ENCODE measurements around the gene PRPS1.

PRPS1 gene

DNA sequence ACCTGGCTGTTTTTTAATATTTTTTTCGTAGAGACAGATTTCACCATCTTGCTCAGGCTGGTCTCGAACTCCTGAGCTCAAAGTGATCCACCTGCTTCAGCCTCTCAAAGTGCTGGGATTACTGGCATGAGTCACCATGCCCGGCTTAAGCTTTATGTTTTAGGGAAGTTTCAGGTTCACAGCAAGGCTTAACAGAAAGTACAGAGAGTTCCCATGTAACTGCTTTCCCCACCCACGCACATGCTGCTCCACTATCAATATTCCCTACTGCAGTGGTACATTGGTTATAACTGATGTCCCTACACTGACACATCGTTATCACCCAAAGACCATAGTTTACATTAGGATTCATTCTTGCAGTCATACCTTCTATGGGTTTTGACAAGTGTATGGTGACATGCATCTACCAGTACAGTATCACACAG is 62.7 kb downstream of the PRPS1 start:
- TF ChIP-seq, protein P1, sequence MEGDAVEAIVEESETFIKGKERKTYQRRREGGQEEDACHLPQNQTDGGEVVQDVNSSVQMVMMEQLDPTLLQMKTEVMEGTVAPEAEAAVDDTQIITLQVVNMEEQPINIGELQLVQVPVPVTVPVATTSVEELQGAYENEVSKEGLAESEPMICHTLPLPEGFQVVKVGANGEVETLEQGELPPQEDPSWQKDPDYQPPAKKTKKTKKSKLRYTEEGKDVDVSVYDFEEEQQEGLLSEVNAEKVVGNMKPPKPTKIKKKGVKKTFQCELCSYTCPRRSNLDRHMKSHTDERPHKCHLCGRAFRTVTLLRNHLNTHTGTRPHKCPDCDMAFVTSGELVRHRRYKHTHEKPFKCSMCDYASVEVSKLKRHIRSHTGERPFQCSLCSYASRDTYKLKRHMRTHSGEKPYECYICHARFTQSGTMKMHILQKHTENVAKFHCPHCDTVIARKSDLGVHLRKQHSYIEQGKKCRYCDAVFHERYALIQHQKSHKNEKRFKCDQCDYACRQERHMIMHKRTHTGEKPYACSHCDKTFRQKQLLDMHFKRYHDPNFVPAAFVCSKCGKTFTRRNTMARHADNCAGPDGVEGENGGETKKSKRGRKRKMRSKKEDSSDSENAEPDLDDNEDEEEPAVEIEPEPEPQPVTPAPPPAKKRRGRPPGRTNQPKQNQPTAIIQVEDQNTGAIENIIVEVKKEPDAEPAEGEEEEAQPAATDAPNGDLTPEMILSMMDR (IDR thresholded peaks at IDR 0.05; ENCODE audit: insufficient read depth, low read length) = no peak
- TF ChIP-seq, protein P2, sequence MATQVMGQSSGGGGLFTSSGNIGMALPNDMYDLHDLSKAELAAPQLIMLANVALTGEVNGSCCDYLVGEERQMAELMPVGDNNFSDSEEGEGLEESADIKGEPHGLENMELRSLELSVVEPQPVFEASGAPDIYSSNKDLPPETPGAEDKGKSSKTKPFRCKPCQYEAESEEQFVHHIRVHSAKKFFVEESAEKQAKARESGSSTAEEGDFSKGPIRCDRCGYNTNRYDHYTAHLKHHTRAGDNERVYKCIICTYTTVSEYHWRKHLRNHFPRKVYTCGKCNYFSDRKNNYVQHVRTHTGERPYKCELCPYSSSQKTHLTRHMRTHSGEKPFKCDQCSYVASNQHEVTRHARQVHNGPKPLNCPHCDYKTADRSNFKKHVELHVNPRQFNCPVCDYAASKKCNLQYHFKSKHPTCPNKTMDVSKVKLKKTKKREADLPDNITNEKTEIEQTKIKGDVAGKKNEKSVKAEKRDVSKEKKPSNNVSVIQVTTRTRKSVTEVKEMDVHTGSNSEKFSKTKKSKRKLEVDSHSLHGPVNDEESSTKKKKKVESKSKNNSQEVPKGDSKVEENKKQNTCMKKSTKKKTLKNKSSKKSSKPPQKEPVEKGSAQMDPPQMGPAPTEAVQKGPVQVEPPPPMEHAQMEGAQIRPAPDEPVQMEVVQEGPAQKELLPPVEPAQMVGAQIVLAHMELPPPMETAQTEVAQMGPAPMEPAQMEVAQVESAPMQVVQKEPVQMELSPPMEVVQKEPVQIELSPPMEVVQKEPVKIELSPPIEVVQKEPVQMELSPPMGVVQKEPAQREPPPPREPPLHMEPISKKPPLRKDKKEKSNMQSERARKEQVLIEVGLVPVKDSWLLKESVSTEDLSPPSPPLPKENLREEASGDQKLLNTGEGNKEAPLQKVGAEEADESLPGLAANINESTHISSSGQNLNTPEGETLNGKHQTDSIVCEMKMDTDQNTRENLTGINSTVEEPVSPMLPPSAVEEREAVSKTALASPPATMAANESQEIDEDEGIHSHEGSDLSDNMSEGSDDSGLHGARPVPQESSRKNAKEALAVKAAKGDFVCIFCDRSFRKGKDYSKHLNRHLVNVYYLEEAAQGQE (IDR thresholded peaks at IDR 0.05; ENCODE audit: insufficient replicate concordance, low read depth) = no peak
- no peak for TF ChIP-seq POLR2AphosphoS5 (IDR thresholded peaks at IDR 0.05; ENCODE audit: low read depth)
- TF ChIP-seq GABPA (IDR thresholded peaks at IDR 0.05; ENCODE audit: low read depth) = no peak
- TF ChIP-seq SPI1 (IDR thresholded peaks at IDR 0.05; ENCODE audit: borderline replicate concordance, low read depth) = no peak
- H3K4me3 ChIP-seq (replicated peaks; ENCODE audit: insufficient read depth, low read length) = no peak overlapping the region
- no peak for DNase-seq (ENCODE audit: low read depth in 1 of 2, low spot score in 1 of 2)
- H3K27me3 ChIP-seq (ENCODE audit: insufficient read depth, poor library complexity, severe bottlenecking) = no peaks in the 10 kb centered on the region
- H3K27ac ChIP-seq (replicated peaks) = no peak overlapping the region

DNA sequence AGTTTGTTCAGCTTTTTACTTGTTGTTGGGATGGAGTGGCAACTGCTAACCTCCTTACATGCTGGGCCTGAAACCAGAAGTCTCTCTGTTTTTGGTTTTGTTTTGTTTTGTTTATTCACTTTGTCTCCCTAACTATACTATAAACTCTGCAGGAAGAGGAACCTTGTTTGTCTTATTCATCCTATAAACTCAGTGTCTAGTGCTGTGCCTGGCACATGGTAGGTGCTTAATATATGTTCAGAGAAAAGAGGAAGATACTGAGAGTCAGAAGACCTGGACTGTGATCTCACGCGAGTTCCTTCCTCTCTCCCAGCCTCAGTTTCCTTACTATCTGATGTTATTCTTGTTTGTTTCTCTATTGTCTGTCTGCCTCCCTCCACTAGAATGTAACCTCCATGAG is 71.3 kb downstream of the PRPS1 start:
- TF ChIP-seq, protein P2 (IDR thresholded peaks at IDR 0.05; ENCODE audit: insufficient replicate concordance, low read depth) = no peak
- TF ChIP-seq SPI1 (IDR thresholded peaks at IDR 0.05; ENCODE audit: borderline replicate concordance, low read depth) (no peak), GABPA (IDR thresholded peaks at IDR 0.05; ENCODE audit: low read depth) (no peak), POLR2AphosphoS5 (IDR thresholded peaks at IDR 0.05; ENCODE audit: low read depth) (no peak)
- TF ChIP-seq, protein P1 (IDR thresholded peaks at IDR 0.05; ENCODE audit: insufficient read depth, low read length) = no peak
- no peak for DNase-seq (ENCODE audit: low read depth in 1 of 2, low spot score in 1 of 2)
- Histone ChIP-seq H3K27ac (replicated peaks) (peak overlapping the region; percentile 46), H3K4me3 (replicated peaks; ENCODE audit: insufficient read depth, low read length) (no peak overlapping the region), H3K27me3 (ENCODE audit: insufficient read depth, poor library complexity, severe bottlenecking) (no peaks in the 10 kb centered on the region)

DNA sequence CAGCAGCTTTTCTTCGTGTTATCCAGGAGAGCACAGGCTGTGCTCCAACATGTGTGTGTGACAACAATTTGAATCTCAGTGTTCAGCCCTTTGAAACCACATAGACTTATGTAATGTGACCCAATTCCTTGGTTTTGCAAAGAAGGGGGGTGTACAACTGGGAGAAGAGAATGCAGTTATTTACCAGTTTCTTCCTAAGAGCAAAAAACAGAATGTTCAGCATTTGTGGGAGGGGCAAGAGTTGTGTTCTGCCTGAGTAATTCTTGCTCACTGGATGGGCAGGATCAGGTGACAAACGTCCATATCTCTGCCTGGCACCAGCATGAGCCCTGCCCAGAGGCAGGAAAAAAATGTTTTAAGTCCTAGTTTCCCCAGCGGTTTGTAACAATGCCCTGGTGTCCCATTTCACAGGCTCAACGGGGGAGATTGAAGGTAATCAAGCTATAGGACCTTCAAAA is 72.0 kb downstream of the PRPS1 start:
- TF ChIP-seq, protein P2 (IDR thresholded peaks at IDR 0.05; ENCODE audit: insufficient replicate concordance, low read depth) = no peak
- TF ChIP-seq POLR2AphosphoS5 (IDR thresholded peaks at IDR 0.05; ENCODE audit: low read depth) (no peak), SPI1 (IDR thresholded peaks at IDR 0.05; ENCODE audit: borderline replicate concordance, low read depth) (no peak), GABPA (IDR thresholded peaks at IDR 0.05; ENCODE audit: low read depth) (no peak)
- TF ChIP-seq, protein P1 (IDR thresholded peaks at IDR 0.05; ENCODE audit: insufficient read depth, low read length) = no peak
- Histone ChIP-seq H3K27ac (replicated peaks) (peak overlapping the region; percentile 46), H3K4me3 (replicated peaks; ENCODE audit: insufficient read depth, low read length) (no peak overlapping the region), H3K27me3 (ENCODE audit: insufficient read depth, poor library complexity, severe bottlenecking) (no peaks in the 10 kb centered on the region)
- no peak for DNase-seq (ENCODE audit: low read depth in 1 of 2, low spot score in 1 of 2)

All from HL-60 (cell line).